SK-N-SH (cell line): Measurements from ENCODE around the gene UBE2Q1. TPM values are rescaled to one million over a fixed set of nuclear protein-coding genes. Genes with fewer than 3 reads are reported as not detected.

Source experiments
- CTCF ChIA-PET: fragments of 300-600, 350-600 bp; formaldehyde crosslinking; extraction: SDS; loops from one replicate; lab custom pipeline; 2021; lab: Yijun Ruan, JAX
- POLR2A ChIA-PET: fragments of 350-600 bp; sonication (Branson Sonifier 250); formaldehyde crosslinking; extraction: SDS; loops from one replicate; lab custom pipeline; 2020; ENCODE audit warnings: antibody characterized with exemption, inconsistent platforms; lab: Yijun Ruan, JAX
- DNase-seq: peaks from one replicate; pipeline ENCODE4 v3.0.0; 2012
- H2AFZ ChIP-seq: fragments of 200-600 bp; sonication (generic); 2 replicates; pipeline ENCODE4 v1.8.1; 2016; ENCODE audit warnings: antibody characterized with exemption, mild to moderate bottlenecking, low read depth
- H3F3A ChIP-seq: fragments of 200-600 bp; sonication (generic); replicated peaks from 2 replicates; pipeline ENCODE3; 2016; ENCODE audit warnings: antibody characterized with exemption, mild to moderate bottlenecking; ENCODE audit not compliant: insufficient read depth
- H3K27ac ChIP-seq, 2 experiments: fragments of 200-500 bp in 1 of 2; fragments of 200-600 bp in 1 of 2; sonication (Bioruptor generic) in 1 of 2; sonication (generic), shearing (Covaris generic) in 1 of 2; 2 replicates each; pipeline versions ENCODE4 v1.5.1 to v1.6.1; 2014 to 2016; ENCODE audit warnings: low read depth in 2 of 2, inconsistent platforms in 1 of 2, low read length in 1 of 2, mild to moderate bottlenecking in 1 of 2, mixed read lengths in 1 of 2
- H3K27me3 ChIP-seq: fragments of 200-600 bp; sonication (generic), shearing (Covaris generic); 2 replicates; pipeline ENCODE4 v1.6.1; 2016; ENCODE audit warnings: mixed run types; ENCODE audit not compliant: insufficient read depth
- H3K36me3 ChIP-seq, 2 experiments: fragments of 200-500 bp in 1 of 2; fragments of 200-600 bp in 1 of 2; sonication (Bioruptor generic) in 1 of 2; sonication (generic) in 1 of 2; replicated peaks in 1 of 2; 2 replicates each; pipeline versions ENCODE3 to v1.5.1; 2014 to 2016; ENCODE audit warnings: low read length in 1 of 2, mild to moderate bottlenecking in 1 of 2; ENCODE audit not compliant: insufficient read depth in 2 of 2, control insufficient read depth in 1 of 2
- H3K4me1 ChIP-seq, 2 experiments: fragments of 200-500 bp in 1 of 2; fragments of 200-600 bp in 1 of 2; sonication (Bioruptor generic) in 1 of 2; sonication (generic), shearing (Covaris generic) in 1 of 2; 2 replicates each; pipeline versions ENCODE4 v1.5.1 to v1.6.1; 2014 to 2016; ENCODE audit warnings: low read depth in 1 of 2, low read length in 1 of 2, mixed run types in 1 of 2; ENCODE audit not compliant: insufficient read depth in 2 of 2, control insufficient read depth in 1 of 2
- H3K4me2 ChIP-seq: fragments of 200-600 bp; sonication (generic), shearing (Covaris generic); 2 replicates; pipeline ENCODE4 v1.6.1; 2017; ENCODE audit warnings: mixed run types
- H3K4me3 ChIP-seq, 2 experiments: fragments of 200-500 bp in 1 of 2; fragments of 200-600 bp in 1 of 2; sonication (Bioruptor generic) in 1 of 2; sonication (generic), shearing (Covaris generic) in 1 of 2; 2 replicates each; pipeline versions ENCODE4 v1.5.1 to v1.8.1; 2014 to 2016; ENCODE audit warnings: low read depth in 2 of 2, inconsistent platforms in 1 of 2, low read length in 1 of 2, mild to moderate bottlenecking in 1 of 2, mixed read lengths in 1 of 2, moderate library complexity in 1 of 2
- H3K79me2 ChIP-seq: fragments of 200-600 bp; sonication (generic); 2 replicates; pipeline ENCODE4 v1.8.1; 2017; ENCODE audit warnings: mild to moderate bottlenecking; ENCODE audit not compliant: insufficient read depth
- H3K9ac ChIP-seq: fragments of 200-600 bp; sonication (generic); 2 replicates; pipeline ENCODE4 v1.6.1; 2017; ENCODE audit warnings: mixed run types
- H3K9me2 ChIP-seq: fragments of 200-600 bp; sonication (generic); 2 replicates; pipeline ENCODE4 v1.6.1; 2017; ENCODE audit warnings: mixed run types
- H3K9me3 ChIP-seq: fragments of 200-600 bp; sonication (generic); 2 replicates; pipeline ENCODE4 v1.6.1; 2017; ENCODE audit warnings: mixed run types, mild to moderate bottlenecking, moderate library complexity
- H4K20me1 ChIP-seq: fragments of 200-600 bp; sonication (generic); 2 replicates; pipeline ENCODE4 v1.6.1; 2017; ENCODE audit warnings: mild to moderate bottlenecking, mixed run types; ENCODE audit not compliant: insufficient read depth
- CHD2 ChIP-seq: fragments of 150-350 bp; IDR thresholded peaks from 2 replicates; pipeline ENCODE4 v1.6.1; 2018; ENCODE audit warnings: low read length; ENCODE audit not compliant: partially characterized antibody
- ELF1 ChIP-seq: IDR thresholded peaks from 2 replicates; pipeline ENCODE4 v1.4.0; 2012
- EP300 ChIP-seq, 2 experiments: IDR thresholded peaks; 2 replicates each; pipeline versions ENCODE4 v1.4.0 to v1.6.1; 2012; ENCODE audit warnings: borderline replicate concordance in 1 of 2, low read depth in 1 of 2, low read length in 1 of 2
- FOXJ3 ChIP-seq: sonication (generic); formaldehyde crosslinking; IDR thresholded peaks from 2 replicates; pipeline ENCODE4 v1.5.1; 2020; ENCODE audit warnings: mild to moderate bottlenecking, missing genetic modification reagents
- FOXM1 ChIP-seq: IDR thresholded peaks from 2 replicates; pipeline ENCODE4 v1.4.0; 2012; ENCODE audit warnings: low read depth, mild to moderate bottlenecking
- GATA2 ChIP-seq: sonication (generic); formaldehyde crosslinking; IDR thresholded peaks from 2 replicates; pipeline ENCODE4 v1.5.0; 2020; ENCODE audit warnings: mild to moderate bottlenecking, missing genetic modification reagents
- JUND ChIP-seq: IDR thresholded peaks from 2 replicates; pipeline ENCODE4 v1.4.0; 2012
- MEF2A ChIP-seq: IDR thresholded peaks from 2 replicates; pipeline ENCODE4 v1.4.0; 2012; ENCODE audit warnings: low read depth, borderline replicate concordance
- MXI1 ChIP-seq: IDR thresholded peaks from 2 replicates; pipeline ENCODE4 v1.6.1; 2012; ENCODE audit warnings: mild to moderate bottlenecking, low read depth, low read length, improper control_type of control experiment
- NRF1 ChIP-seq: IDR thresholded peaks from 2 replicates; pipeline ENCODE4 v1.6.1; 2012; ENCODE audit warnings: low read depth, mild to moderate bottlenecking, low read length
- PBX3 ChIP-seq: IDR thresholded peaks from 2 replicates; pipeline ENCODE4; 2012
- POLR2AphosphoS5 ChIP-seq: IDR thresholded peaks from 2 replicates; pipeline ENCODE4 v1.6.1; 2012; ENCODE audit warnings: low read depth, low read length
- RAD21 ChIP-seq: IDR thresholded peaks from 2 replicates; pipeline ENCODE4 v1.6.1; 2012; ENCODE audit warnings: mild to moderate bottlenecking, low read length
- RCOR1 ChIP-seq: fragments of 150-350 bp; IDR thresholded peaks from 2 replicates; pipeline ENCODE4 v1.6.1; 2017; ENCODE audit warnings: antibody characterized with exemption, low read length
- REST ChIP-seq: IDR thresholded peaks from 2 replicates; pipeline ENCODE4 v1.6.1; 2012; ENCODE audit warnings: mild to moderate bottlenecking, low read depth, low read length, moderate library complexity
- RFX5 ChIP-seq: IDR thresholded peaks from 2 replicates; pipeline ENCODE4 v1.6.1; 2012; ENCODE audit warnings: mild to moderate bottlenecking, improper control_type of control experiment, low read length
- SIN3A ChIP-seq: IDR thresholded peaks from 2 replicates; pipeline ENCODE4 v1.6.1; 2012; ENCODE audit warnings: low read depth, mild to moderate bottlenecking, low read length, moderate library complexity, borderline replicate concordance
- SMC3 ChIP-seq: IDR thresholded peaks from 2 replicates; pipeline ENCODE4 v1.6.1; 2012; ENCODE audit warnings: low read depth, low read length, improper control_type of control experiment
- TAF1 ChIP-seq: IDR thresholded peaks from 2 replicates; pipeline ENCODE4 v1.6.1; 2012; ENCODE audit warnings: low read depth, mild to moderate bottlenecking, low read length, moderate library complexity, borderline replicate concordance
- TCF12 ChIP-seq: IDR thresholded peaks from 2 replicates; pipeline ENCODE4 v1.4.0; 2012
- USF2 ChIP-seq: fragments of 150-350 bp; IDR thresholded peaks from 2 replicates; pipeline ENCODE4 v1.6.1; 2017; ENCODE audit warnings: antibody characterized with exemption, low read length, low read depth, borderline replicate concordance
- YY1 ChIP-seq: IDR thresholded peaks from 2 replicates; pipeline ENCODE4 v1.4.0; 2012; ENCODE audit warnings: low read depth, mild to moderate bottlenecking
- WGBS: methylation state at CpG from one replicate; pipeline ENCODE4 v1.1.6; 2017; ENCODE audit warnings: low lambda C conversion rate; 5-methylcytosine and 5-hydroxymethylcytosine counted together
- polyA plus RNA-seq, 3 experiments: library from polyadenylated mRNA; depleted of rRNA; stranded (reverse); fragments of >200 nt; gene quantifications; 2 replicates each; pipeline ENCODE4 v1.2.3, GENCODE V29; 2012
- TF ChIP-seq, protein P1 (sequence below): fragments of 200-600 bp; sonication (generic); IDR thresholded peaks from 2 replicates; pipeline ENCODE4 v1.6.1; 2017; ENCODE audit warnings: antibody characterized with exemption, mild to moderate bottlenecking, moderate library complexity
- TF ChIP-seq, protein P2 (sequence below): IDR thresholded peaks from 2 replicates; pipeline ENCODE4 v1.4.0; 2012; ENCODE audit warnings: low read depth, borderline replicate concordance

The UBE2Q1 gene
- polyA plus RNA-seq, 1 of the 3 experiments (the other 2 are of a cell fraction): 12.5 TPM

DNA sequence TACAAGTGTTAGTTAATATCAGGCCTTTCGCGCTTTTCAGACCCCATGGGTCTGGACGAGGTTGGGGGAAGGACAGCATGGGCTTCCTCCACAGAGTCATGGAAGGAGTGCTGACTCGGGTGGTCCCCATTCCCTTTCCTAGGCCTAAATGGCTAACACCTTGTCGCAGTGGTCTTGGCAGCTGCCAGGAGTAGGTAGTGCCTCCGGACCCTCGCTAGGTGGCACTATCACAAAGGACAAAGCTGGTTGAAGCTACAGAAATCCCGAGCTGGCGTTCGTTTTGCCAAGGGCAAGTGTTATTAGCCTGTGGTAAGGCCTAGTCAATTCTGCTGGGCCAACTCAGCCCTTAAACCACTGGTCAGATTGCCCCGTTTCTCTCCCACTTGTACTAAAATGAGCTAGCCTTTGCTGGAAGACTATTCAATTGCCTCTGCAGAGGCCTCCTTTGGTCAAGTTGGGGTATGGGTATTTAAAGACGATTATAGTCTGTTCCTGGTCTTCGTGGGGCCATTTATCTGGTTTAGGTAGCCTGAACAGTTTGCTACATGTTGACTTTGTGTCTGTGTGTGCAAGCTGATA lies 1.1 kb upstream of the UBE2Q1 start:
- Histone ChIP-seq H2AFZ (peak overlapping the region; percentile 80), H3K27me3 (no peaks in the 10 kb centered on the region), H3K9me3 (no peaks in the 10 kb centered on the region), H3K4me2 (peak overlapping the region; percentile 84), H3F3A (peaks cover 6% of the 10 kb centered on the region), H3K4me1 (peaks cover 7 to 32% of the 10 kb centered on the region in 2 experiments; a peak in 2 of 4 replicates), H3K79me2 (peaks cover 35% of the 10 kb centered on the region), H3K27ac (peak overlapping the region; percentile 75 to 96), H3K9me2 (no peaks in the 10 kb centered on the region), H3K4me3 (peak overlapping the region; percentile 60 to 87), H3K9ac (peak overlapping the region; percentile 68), H3K36me3 (peaks cover 12 to 18% of the 10 kb centered on the region in 2 experiments), H4K20me1 (peaks cover 18% of the 10 kb centered on the region; the same call in 1 of the 2 replicates)
- TF ChIP-seq NRF1: no peak
- TF ChIP-seq YY1: no peak
- no peak for TF ChIP-seq TCF12
- TF ChIP-seq EP300 (IDR thresholded peaks at IDR 0.05; ENCODE audit: borderline replicate concordance in 1 of 2, low read depth in 1 of 2, low read length in 1 of 2): peak in 1 of 2 experiments; percentile 25; a peak in 1 of 4 replicates
- TF ChIP-seq FOXM1: no peak
- TF ChIP-seq JUND: no peak
- TF ChIP-seq, protein P1, sequence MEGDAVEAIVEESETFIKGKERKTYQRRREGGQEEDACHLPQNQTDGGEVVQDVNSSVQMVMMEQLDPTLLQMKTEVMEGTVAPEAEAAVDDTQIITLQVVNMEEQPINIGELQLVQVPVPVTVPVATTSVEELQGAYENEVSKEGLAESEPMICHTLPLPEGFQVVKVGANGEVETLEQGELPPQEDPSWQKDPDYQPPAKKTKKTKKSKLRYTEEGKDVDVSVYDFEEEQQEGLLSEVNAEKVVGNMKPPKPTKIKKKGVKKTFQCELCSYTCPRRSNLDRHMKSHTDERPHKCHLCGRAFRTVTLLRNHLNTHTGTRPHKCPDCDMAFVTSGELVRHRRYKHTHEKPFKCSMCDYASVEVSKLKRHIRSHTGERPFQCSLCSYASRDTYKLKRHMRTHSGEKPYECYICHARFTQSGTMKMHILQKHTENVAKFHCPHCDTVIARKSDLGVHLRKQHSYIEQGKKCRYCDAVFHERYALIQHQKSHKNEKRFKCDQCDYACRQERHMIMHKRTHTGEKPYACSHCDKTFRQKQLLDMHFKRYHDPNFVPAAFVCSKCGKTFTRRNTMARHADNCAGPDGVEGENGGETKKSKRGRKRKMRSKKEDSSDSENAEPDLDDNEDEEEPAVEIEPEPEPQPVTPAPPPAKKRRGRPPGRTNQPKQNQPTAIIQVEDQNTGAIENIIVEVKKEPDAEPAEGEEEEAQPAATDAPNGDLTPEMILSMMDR: peak; percentile 93
- TF ChIP-seq FOXJ3 (CRISPR knock-in tag): no peak
- TF ChIP-seq RCOR1: 0 out of 2 replicates have a peak, but pooled peaks have one; percentile 27
- TF ChIP-seq SMC3: peak; percentile 84
- TF ChIP-seq MXI1: no peak
- TF ChIP-seq GATA2: no peak
- no peak for TF ChIP-seq TAF1
- TF ChIP-seq USF2: no peak
- TF ChIP-seq, protein P2, sequence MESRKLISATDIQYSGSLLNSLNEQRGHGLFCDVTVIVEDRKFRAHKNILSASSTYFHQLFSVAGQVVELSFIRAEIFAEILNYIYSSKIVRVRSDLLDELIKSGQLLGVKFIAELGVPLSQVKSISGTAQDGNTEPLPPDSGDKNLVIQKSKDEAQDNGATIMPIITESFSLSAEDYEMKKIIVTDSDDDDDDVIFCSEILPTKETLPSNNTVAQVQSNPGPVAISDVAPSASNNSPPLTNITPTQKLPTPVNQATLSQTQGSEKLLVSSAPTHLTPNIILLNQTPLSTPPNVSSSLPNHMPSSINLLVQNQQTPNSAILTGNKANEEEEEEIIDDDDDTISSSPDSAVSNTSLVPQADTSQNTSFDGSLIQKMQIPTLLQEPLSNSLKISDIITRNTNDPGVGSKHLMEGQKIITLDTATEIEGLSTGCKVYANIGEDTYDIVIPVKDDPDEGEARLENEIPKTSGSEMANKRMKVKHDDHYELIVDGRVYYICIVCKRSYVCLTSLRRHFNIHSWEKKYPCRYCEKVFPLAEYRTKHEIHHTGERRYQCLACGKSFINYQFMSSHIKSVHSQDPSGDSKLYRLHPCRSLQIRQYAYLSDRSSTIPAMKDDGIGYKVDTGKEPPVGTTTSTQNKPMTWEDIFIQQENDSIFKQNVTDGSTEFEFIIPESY: no peak
- 0 out of 2 replicates have a peak, but pooled peaks have one; percentile 34 for TF ChIP-seq REST
- no peak for TF ChIP-seq PBX3
- TF ChIP-seq MEF2A: no peak
- peak; percentile 93 for TF ChIP-seq RAD21
- peak; percentile 60; the same call in 1 of the 2 replicates for TF ChIP-seq RFX5
- no peak for TF ChIP-seq SIN3A
- TF ChIP-seq ELF1: no peak
- no peak for TF ChIP-seq CHD2
- TF ChIP-seq POLR2AphosphoS5: no peak
- ChIA-PET CTCF (interaction anchor here (0.6 to 3.7 kb wide), 40 partner anchors 9 to 571 kb away, joined by 3 to 41 read pairs (median 4); partner anchors contain the start of genes CHRNB2 and KCNN3), POLR2A (interaction anchor here (0.5 to 1.0 kb wide), 5 partner anchors 9 to 339 kb away, joined by 3 to 6 read pairs (median 4); partner anchors contain the start of gene CHRNB2)
- WGBS: 13% methylated on average over 13 of the region's 13 CpGs
- peak; percentile 81 for DNase-seq
